Colonic mucosa (tissue), 4 donors: Measurements from ENCODE around the gene UPK1B. TPM values are rescaled to one million over a fixed set of nuclear protein-coding genes. Genes with fewer than 3 reads are reported as not detected.

Experiments used
- DNase-seq: peaks from one replicate; pipeline ENCODE4 v3.0.0-alpha.2; 2020
- H3K27ac ChIP-seq: fragments of 200-600 bp; one replicate; pipeline ENCODE4 v1.8.0; 2021
- H3K27me3 ChIP-seq: fragments of 200-600 bp; one replicate; pipeline ENCODE4 v1.8.0; 2021
- H3K36me3 ChIP-seq: fragments of 200-600 bp; one replicate; pipeline ENCODE4 v1.8.0; 2021
- H3K4me1 ChIP-seq: fragments of 200-600 bp; one replicate; pipeline ENCODE4 v1.8.0; 2021; ENCODE audit warnings: mild to moderate bottlenecking
- H3K4me3 ChIP-seq: fragments of 200-600 bp; one replicate; pipeline ENCODE4 v1.8.0; 2021
- H3K9ac ChIP-seq, 2 donors: one replicate each; pipeline ENCODE4 v1.7.0; 2013; ENCODE audit warnings: control low read depth in 2 of 2, low read depth in 2 of 2, low read length in 2 of 2
- H3K9me3 ChIP-seq: fragments of 200-600 bp; one replicate; pipeline ENCODE4 v1.8.0; 2021
- intact Hi-C: fragments of 100-400 bp; cut with DNase I; formaldehyde crosslinking; loops from one replicate; pipeline ENCODE4 v1.14.1; 2022
- total RNA-seq, 2 donors: library from RNA; stranded (reverse); fragmentation: NEBNext Ultra II Directional in 1 of 2; extraction: Animal tissue kit (Norgen Biotek cat#: 25700) in 1 of 2; gene quantifications; one replicate each; pipeline ENCODE4 v1.2.1, GENCODE V29; 2021
- TF ChIP-seq, protein P1 (sequence below): fragments of 200-600 bp; IDR thresholded peaks from one replicate; pipeline ENCODE4 v1.8.0; 2022; ENCODE audit warnings: antibody characterized with exemption, mild to moderate bottlenecking
- donor health status: healthy.
- donor health status: DM: no; HTN: no; CAD: no.
- donor health status: DM: no; HTN: no; CAD: no.

Gene UPK1B
- total RNA-seq, 2 donors from 2014 or later, result not detected

GRCh38 chr3:119145128-119145499 lies 28.3 kb upstream of the UPK1B start:
- intact Hi-C loops, result no loop called here
- H3K36me3 ChIP-seq, result no peaks in the 10 kb centered on the region
- TF ChIP-seq, protein P1, sequence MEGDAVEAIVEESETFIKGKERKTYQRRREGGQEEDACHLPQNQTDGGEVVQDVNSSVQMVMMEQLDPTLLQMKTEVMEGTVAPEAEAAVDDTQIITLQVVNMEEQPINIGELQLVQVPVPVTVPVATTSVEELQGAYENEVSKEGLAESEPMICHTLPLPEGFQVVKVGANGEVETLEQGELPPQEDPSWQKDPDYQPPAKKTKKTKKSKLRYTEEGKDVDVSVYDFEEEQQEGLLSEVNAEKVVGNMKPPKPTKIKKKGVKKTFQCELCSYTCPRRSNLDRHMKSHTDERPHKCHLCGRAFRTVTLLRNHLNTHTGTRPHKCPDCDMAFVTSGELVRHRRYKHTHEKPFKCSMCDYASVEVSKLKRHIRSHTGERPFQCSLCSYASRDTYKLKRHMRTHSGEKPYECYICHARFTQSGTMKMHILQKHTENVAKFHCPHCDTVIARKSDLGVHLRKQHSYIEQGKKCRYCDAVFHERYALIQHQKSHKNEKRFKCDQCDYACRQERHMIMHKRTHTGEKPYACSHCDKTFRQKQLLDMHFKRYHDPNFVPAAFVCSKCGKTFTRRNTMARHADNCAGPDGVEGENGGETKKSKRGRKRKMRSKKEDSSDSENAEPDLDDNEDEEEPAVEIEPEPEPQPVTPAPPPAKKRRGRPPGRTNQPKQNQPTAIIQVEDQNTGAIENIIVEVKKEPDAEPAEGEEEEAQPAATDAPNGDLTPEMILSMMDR, result no peak
- no peaks in the 10 kb centered on the region for H3K9me3 ChIP-seq
- no peaks in the 10 kb centered on the region for H3K4me1 ChIP-seq
- DNase-seq, result no peak
- H3K27ac ChIP-seq, result no peak overlapping the region
- no peak overlapping the region for H3K9ac ChIP-seq
- H3K4me3 ChIP-seq, result no peak overlapping the region
- no peaks in the 10 kb centered on the region for H3K27me3 ChIP-seq

- no peaks in the 10 kb centered on the region for H3K36me3 ChIP-seq
- peak; percentile 29 for DNase-seq
- H3K9ac ChIP-seq, result no peak within 1 kb of the TSS
- H3K27me3 ChIP-seq, result no peaks in the 10 kb centered on the region
- no peaks in the 10 kb centered on the region for H3K4me1 ChIP-seq
- no peak within 1 kb of the TSS for H3K4me3 ChIP-seq
- no peaks in the 10 kb centered on the region for H3K9me3 ChIP-seq
- TF ChIP-seq, protein P1, result peak; percentile 31
- intact Hi-C loops, result loop anchor here (2.0 kb wide), 1 partner anchor 95 kb away; the partner anchor contains the start of gene B4GALT4
- no peak within 1 kb of the TSS for H3K27ac ChIP-seq
Measured at GRCh38 chr3:119145500-119146167, 27.8 kb upstream of the UPK1B start, which contains the start of gene TEX55. TEX55 (plus strand) TSS chr3:119146165; CDS start chr3:119146190, 25 bp downstream.

- Histone ChIP-seq H3K27me3 (no peaks in the 10 kb centered on the region), H3K9ac (no peak overlapping the region), H3K9me3 (no peaks in the 10 kb centered on the region), H3K4me3 (no peak overlapping the region), H3K4me1 (no peaks in the 10 kb centered on the region), H3K27ac (no peak overlapping the region), H3K36me3 (no peaks in the 10 kb centered on the region)
- TF ChIP-seq, protein P1, result no peak
- no peak for DNase-seq
- intact Hi-C loops, result loop anchor here (2.0 kb wide), 1 partner anchor 94 kb away; the partner anchor contains the start of gene B4GALT4
Measured at GRCh38 chr3:119146578-119147375, 26.6 kb upstream of the UPK1B start.

GRCh38 chr3:119147494-119147893 lies 25.9 kb upstream of the UPK1B start:
- Histone ChIP-seq H3K4me1 (no peaks in the 10 kb centered on the region), H3K9me3 (no peaks in the 10 kb centered on the region), H3K4me3 (no peak overlapping the region), H3K27ac (no peak overlapping the region), H3K9ac (no peak overlapping the region), H3K27me3 (no peaks in the 10 kb centered on the region), H3K36me3 (no peaks in the 10 kb centered on the region)
- no peak for DNase-seq
- TF ChIP-seq, protein P1, result no peak
- intact Hi-C loops, result loop anchor here (2.0 kb wide), 1 partner anchor 93 kb away; the partner anchor contains the start of gene B4GALT4

GRCh38 chr3:119148493-119149180 lies 24.8 kb upstream of the UPK1B start:
- Histone ChIP-seq H3K9ac (no peak overlapping the region), H3K4me1 (no peaks in the 10 kb centered on the region), H3K27ac (no peak overlapping the region), H3K9me3 (no peaks in the 10 kb centered on the region), H3K4me3 (no peak overlapping the region), H3K36me3 (no peaks in the 10 kb centered on the region), H3K27me3 (no peaks in the 10 kb centered on the region)
- TF ChIP-seq, protein P1, result no peak
- intact Hi-C loops, result no loop called here
- no peak for DNase-seq
